Gastrocnemius medialis (tissue), 4 donors: Measurements from ENCODE around the gene LHCGR.

ENCODE experiments used
- CTCF ChIP-seq, 5 experiments: fragments of 450-650 bp in 3 of 5; fragments of 200-600 bp in 2 of 5; sonication (generic) in 2 of 5; IDR thresholded peaks in 4 of 5; conservative IDR thresholded peaks in 1 of 5; 1 replicate in 4 of 5; 2 replicates in 1 of 5; pipeline ENCODE4 v1.5.1; 2016 to 2019; ENCODE audit warnings: antibody characterized with exemption in 5 of 5, mild to moderate bottlenecking in 3 of 5, moderate library complexity in 3 of 5
- POLR2A ChIP-seq, 2 donors: fragments of 450-650 bp; IDR thresholded peaks; one replicate each; pipeline ENCODE4 v1.6.1; 2017; ENCODE audit warnings: antibody characterized with exemption in 2 of 2, mild to moderate bottlenecking in 2 of 2, moderate library complexity in 2 of 2

GRCh38 chr2:48715956-48716355 lies 39.6 kb downstream of the LHCGR start:
- no peak for TF ChIP-seq CTCF (IDR thresholded peaks at IDR 0.05 in 4 of 5, conservative IDR thresholded peaks at IDR 0.05 in 1 of 5)
- no peak for TF ChIP-seq POLR2A (IDR thresholded peaks at IDR 0.05)
